ENCODE measurements around the gene OR10AD1.

DNA sequence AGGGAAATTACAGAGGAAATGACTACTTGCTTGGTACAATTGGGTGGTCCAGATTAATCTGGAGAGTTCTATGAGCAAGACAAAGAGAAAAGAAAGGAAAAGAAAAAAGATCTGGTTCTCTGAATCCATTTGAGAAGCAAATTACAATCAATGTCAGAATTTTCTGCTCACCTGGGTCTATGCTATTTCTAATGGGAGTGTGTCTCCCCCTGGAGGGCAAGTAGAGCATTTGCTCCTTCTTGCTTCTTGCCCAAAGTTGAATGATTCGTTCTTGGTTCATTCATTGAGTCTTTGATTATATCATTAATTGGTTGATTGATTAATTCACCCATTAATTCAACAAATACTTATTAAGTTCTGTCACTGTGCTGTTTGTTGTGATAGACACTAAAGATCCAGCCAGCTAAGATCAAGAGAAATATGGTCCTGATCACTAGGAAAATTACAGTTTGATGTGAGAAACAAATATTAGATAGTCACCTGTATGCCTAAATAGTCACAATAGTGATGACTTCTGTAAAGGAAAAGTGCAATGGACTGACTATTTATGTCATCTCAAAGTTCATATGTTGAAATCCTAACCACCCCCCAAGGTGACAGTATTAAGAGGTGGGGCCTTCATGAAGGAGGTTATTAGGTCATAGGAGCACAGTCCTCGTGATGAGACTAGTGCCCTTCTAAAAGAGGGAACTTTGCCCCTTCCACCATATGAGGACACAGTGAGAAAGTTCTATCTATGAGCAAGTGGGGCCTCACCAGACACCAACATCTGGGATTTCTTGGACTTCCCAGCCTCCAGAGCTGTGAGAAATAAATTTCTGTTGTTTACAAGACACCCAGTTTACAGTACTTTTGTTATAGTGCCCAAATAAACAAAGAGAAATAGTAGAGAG, 37.8 kb downstream of the OR10AD1 start:
- TF ChIP-seq, protein P1, sequence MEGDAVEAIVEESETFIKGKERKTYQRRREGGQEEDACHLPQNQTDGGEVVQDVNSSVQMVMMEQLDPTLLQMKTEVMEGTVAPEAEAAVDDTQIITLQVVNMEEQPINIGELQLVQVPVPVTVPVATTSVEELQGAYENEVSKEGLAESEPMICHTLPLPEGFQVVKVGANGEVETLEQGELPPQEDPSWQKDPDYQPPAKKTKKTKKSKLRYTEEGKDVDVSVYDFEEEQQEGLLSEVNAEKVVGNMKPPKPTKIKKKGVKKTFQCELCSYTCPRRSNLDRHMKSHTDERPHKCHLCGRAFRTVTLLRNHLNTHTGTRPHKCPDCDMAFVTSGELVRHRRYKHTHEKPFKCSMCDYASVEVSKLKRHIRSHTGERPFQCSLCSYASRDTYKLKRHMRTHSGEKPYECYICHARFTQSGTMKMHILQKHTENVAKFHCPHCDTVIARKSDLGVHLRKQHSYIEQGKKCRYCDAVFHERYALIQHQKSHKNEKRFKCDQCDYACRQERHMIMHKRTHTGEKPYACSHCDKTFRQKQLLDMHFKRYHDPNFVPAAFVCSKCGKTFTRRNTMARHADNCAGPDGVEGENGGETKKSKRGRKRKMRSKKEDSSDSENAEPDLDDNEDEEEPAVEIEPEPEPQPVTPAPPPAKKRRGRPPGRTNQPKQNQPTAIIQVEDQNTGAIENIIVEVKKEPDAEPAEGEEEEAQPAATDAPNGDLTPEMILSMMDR (conservative IDR thresholded peaks at IDR 0.05; ENCODE audit: low read length), result peak; percentile 98
- no peak for TF ChIP-seq EZH2phosphoT487 (IDR thresholded peaks at IDR 0.05; ENCODE audit: borderline replicate concordance, low read depth, low read length)
